Measurements from ENCODE around the gene LDLRAD1. TPM values are rescaled to one million over a fixed set of nuclear protein-coding genes. Genes with fewer than 3 reads are reported as not detected.
"Not testable (repeated sequence)": the region's sequence is repeated elsewhere in the genome, so short reads cannot be mapped to it uniquely, and the experiment has no call there.

Gene LDLRAD1
- polyA plus RNA-seq, 4 donors: 0.92 TPM; not detected in 3

- Histone ChIP-seq H3K4me3 (ENCODE audit: low read depth in 1 of 3, low read length in 3 of 3) (no peak overlapping the region), H3K9me3 (ENCODE audit: control insufficient read depth in 2 of 2, insufficient read depth in 1 of 2, low read depth in 1 of 2, low read length in 1 of 2) (no peaks in the 10 kb centered on the region), H3K36me3 (ENCODE audit: control insufficient read depth in 3 of 3, insufficient read depth in 2 of 3, low read depth in 1 of 3, low read length in 3 of 3) (peaks cover 0 to 5% (median 4%) of the 10 kb centered on the region in 3 donors), H3K4me1 (ENCODE audit: control insufficient read depth in 3 of 3, insufficient read depth in 2 of 3, low read depth in 1 of 3, low read length in 2 of 3) (peaks cover 0 to 19% (median 0%) of the 10 kb centered on the region in 3 donors), H3K27ac (ENCODE audit: low read depth in 1 of 3, low read length in 2 of 3) (peak overlapping the region in 1 of 3 donors; percentile 54), H3K27me3 (ENCODE audit: control insufficient read depth in 3 of 3, insufficient read depth in 3 of 3, low read length in 3 of 3) (no peaks in the 10 kb centered on the region)
- WGBS, 3 donors: 77 to 83% (median 78%) methylated on average over 5 of the region's 5 CpGs
- DNase-seq (peak; percentile 28 to 61), FAIRE-seq (no peak)
Measured at GRCh38 chr1:54027848-54028247, 9.9 kb upstream of the LDLRAD1 start.

GRCh38 chr1:54024811-54025210 is 6.8 kb upstream of the LDLRAD1 start:
- WGBS, 3 donors: 90 to 100% (median 97%) methylated on average over 1 of the region's 1 CpG

GRCh38 chr1:54024358-54024757 is 6.4 kb upstream of the LDLRAD1 start:
- WGBS, 3 donors: 74 to 97% (median 79%) methylated on average over 2 of the region's 2 CpGs
- no peak for FAIRE-seq
- H3K9me3 ChIP-seq (ENCODE audit: control insufficient read depth in 2 of 2, insufficient read depth in 1 of 2, low read depth in 1 of 2, low read length in 1 of 2): no peaks in the 10 kb centered on the region
- no peaks in the 10 kb centered on the region for H3K36me3 ChIP-seq (ENCODE audit: control insufficient read depth in 3 of 3, insufficient read depth in 2 of 3, low read depth in 1 of 3, low read length in 3 of 3)
- H3K27me3 ChIP-seq (ENCODE audit: control insufficient read depth in 3 of 3, insufficient read depth in 3 of 3, low read length in 3 of 3): no peaks in the 10 kb centered on the region
- H3K4me3 ChIP-seq (ENCODE audit: low read depth in 1 of 3, low read length in 3 of 3): no peak overlapping the region
- DNase-seq: no peak
- peaks cover 0 to 15% (median 0%) of the 10 kb centered on the region in 3 donors for H3K4me1 ChIP-seq (ENCODE audit: control insufficient read depth in 3 of 3, insufficient read depth in 2 of 3, low read depth in 1 of 3, low read length in 2 of 3)
- H3K27ac ChIP-seq (ENCODE audit: low read depth in 1 of 3, low read length in 2 of 3): no peak overlapping the region

More at GRCh38 chr1:54024811-54025210, 6.8 kb upstream of the LDLRAD1 start:
- H3K27me3 ChIP-seq (ENCODE audit: control insufficient read depth in 3 of 3, insufficient read depth in 3 of 3, low read length in 3 of 3); DNase-seq; H3K9me3 ChIP-seq (ENCODE audit: control insufficient read depth in 2 of 2, insufficient read depth in 1 of 2, low read depth in 1 of 2, low read length in 1 of 2); H3K4me3 ChIP-seq (ENCODE audit: low read depth in 1 of 3, low read length in 3 of 3); H3K36me3 ChIP-seq (ENCODE audit: control insufficient read depth in 3 of 3, insufficient read depth in 2 of 3, low read depth in 1 of 3, low read length in 3 of 3); FAIRE-seq; H3K27ac ChIP-seq (ENCODE audit: low read depth in 1 of 3, low read length in 2 of 3): not testable (repeated sequence)
- peaks cover 0 to 19% (median 0%) of the 10 kb centered on the region in 3 donors for H3K4me1 ChIP-seq (ENCODE audit: control insufficient read depth in 3 of 3, insufficient read depth in 2 of 3, low read depth in 1 of 3, low read length in 2 of 3)

- WGBS, 3 donors: 87 to 92% (median 89%) methylated on average over 10 of the region's 10 CpGs
- not testable (repeated sequence) for FAIRE-seq
Measured at GRCh38 chr1:54019562-54020176, 1.7 kb upstream of the LDLRAD1 start.

GRCh38 chr1:54018635-54019034 is 649 bp upstream of the LDLRAD1 start:
- H3K9me3 ChIP-seq (ENCODE audit: control insufficient read depth in 2 of 2, insufficient read depth in 1 of 2, low read depth in 1 of 2, low read length in 1 of 2): no peaks in the 10 kb centered on the region
- no peak overlapping the region for H3K4me3 ChIP-seq (ENCODE audit: low read depth in 1 of 3, low read length in 3 of 3)
- peaks cover 0 to 26% (median 0%) of the 10 kb centered on the region in 3 donors for H3K4me1 ChIP-seq (ENCODE audit: control insufficient read depth in 3 of 3, insufficient read depth in 2 of 3, low read depth in 1 of 3, low read length in 2 of 3)
- no peak overlapping the region for H3K27ac ChIP-seq (ENCODE audit: low read depth in 1 of 3, low read length in 2 of 3)
- WGBS, 3 donors: 72 to 77% (median 73%) methylated on average over 5 of the region's 5 CpGs
- DNase-seq (no peak), FAIRE-seq (no peak)
- no peaks in the 10 kb centered on the region for H3K36me3 ChIP-seq (ENCODE audit: control insufficient read depth in 3 of 3, insufficient read depth in 2 of 3, low read depth in 1 of 3, low read length in 3 of 3)
- H3K27me3 ChIP-seq (ENCODE audit: control insufficient read depth in 3 of 3, insufficient read depth in 3 of 3, low read length in 3 of 3): no peaks in the 10 kb centered on the region

More at GRCh38 chr1:54019562-54020176, 1.7 kb upstream of the LDLRAD1 start:
- not testable (repeated sequence) for H3K9me3 ChIP-seq (ENCODE audit: control insufficient read depth in 2 of 2, insufficient read depth in 1 of 2, low read depth in 1 of 2, low read length in 1 of 2); H3K27me3 ChIP-seq (ENCODE audit: control insufficient read depth in 3 of 3, insufficient read depth in 3 of 3, low read length in 3 of 3); H3K27ac ChIP-seq (ENCODE audit: low read depth in 1 of 3, low read length in 2 of 3); H3K36me3 ChIP-seq (ENCODE audit: control insufficient read depth in 3 of 3, insufficient read depth in 2 of 3, low read depth in 1 of 3, low read length in 3 of 3); DNase-seq; H3K4me3 ChIP-seq (ENCODE audit: low read depth in 1 of 3, low read length in 3 of 3)
- peaks cover 0 to 19% (median 0%) of the 10 kb centered on the region in 3 donors for H3K4me1 ChIP-seq (ENCODE audit: control insufficient read depth in 3 of 3, insufficient read depth in 2 of 3, low read depth in 1 of 3, low read length in 2 of 3)

GRCh38 chr1:54016343-54017282 is 1.4 kb downstream of the LDLRAD1 start:
- no peaks in the 10 kb centered on the region for H3K9me3 ChIP-seq (ENCODE audit: control insufficient read depth in 2 of 2, insufficient read depth in 1 of 2, low read depth in 1 of 2, low read length in 1 of 2)

GRCh38 chr1:54014009-54014629 is 3.9 kb downstream of the LDLRAD1 start:
- 62 to 68% (median 66%) methylated on average over 16 to 17 of the region's 17 CpGs for WGBS, 3 donors

More at GRCh38 chr1:54016343-54017282, 1.4 kb downstream of the LDLRAD1 start:
- WGBS, 3 donors: 43 to 53% (median 45%) methylated on average over 8 of the region's 8 CpGs
- Histone ChIP-seq H3K27ac (ENCODE audit: low read depth in 1 of 3, low read length in 2 of 3) (no peak overlapping the region), H3K36me3 (ENCODE audit: control insufficient read depth in 3 of 3, insufficient read depth in 2 of 3, low read depth in 1 of 3, low read length in 3 of 3) (no peaks in the 10 kb centered on the region), H3K27me3 (ENCODE audit: control insufficient read depth in 3 of 3, insufficient read depth in 3 of 3, low read length in 3 of 3) (no peaks in the 10 kb centered on the region), H3K4me3 (ENCODE audit: low read depth in 1 of 3, low read length in 3 of 3) (no peak overlapping the region), H3K4me1 (ENCODE audit: control insufficient read depth in 3 of 3, insufficient read depth in 2 of 3, low read depth in 1 of 3, low read length in 2 of 3) (peaks cover 0 to 34% (median 0%) of the 10 kb centered on the region in 3 donors)
- FAIRE-seq: no peak
- peak; percentile 64 to 76 for DNase-seq

GRCh38 chr1:54013393-54014008 is 4.5 kb downstream of the LDLRAD1 start:
- H3K27ac ChIP-seq (ENCODE audit: low read depth in 1 of 3, low read length in 2 of 3): no peak overlapping the region
- no peaks in the 10 kb centered on the region for H3K9me3 ChIP-seq (ENCODE audit: control insufficient read depth in 2 of 2, insufficient read depth in 1 of 2, low read depth in 1 of 2, low read length in 1 of 2)
- H3K36me3 ChIP-seq (ENCODE audit: control insufficient read depth in 3 of 3, insufficient read depth in 2 of 3, low read depth in 1 of 3, low read length in 3 of 3): no peaks in the 10 kb centered on the region
- H3K4me3 ChIP-seq (ENCODE audit: low read depth in 1 of 3, low read length in 3 of 3): no peak overlapping the region
- peak in 1 of 2 donors; percentile 58 for DNase-seq
- no peak for FAIRE-seq
- H3K4me1 ChIP-seq (ENCODE audit: control insufficient read depth in 3 of 3, insufficient read depth in 2 of 3, low read depth in 1 of 3, low read length in 2 of 3): peaks cover 0 to 34% (median 0%) of the 10 kb centered on the region in 3 donors
- peaks cover 0 to under 1% (median 0%) of the 10 kb centered on the region in 3 donors for H3K27me3 ChIP-seq (ENCODE audit: control insufficient read depth in 3 of 3, insufficient read depth in 3 of 3, low read length in 3 of 3)
- WGBS, 3 donors: 72 to 79% (median 79%) methylated on average over 8 of the region's 8 CpGs

More at GRCh38 chr1:54014009-54014629, 3.9 kb downstream of the LDLRAD1 start:
- no peaks in the 10 kb centered on the region for H3K36me3 ChIP-seq (ENCODE audit: control insufficient read depth in 3 of 3, insufficient read depth in 2 of 3, low read depth in 1 of 3, low read length in 3 of 3)
- no peak overlapping the region for H3K4me3 ChIP-seq (ENCODE audit: low read depth in 1 of 3, low read length in 3 of 3)
- H3K27ac ChIP-seq (ENCODE audit: low read depth in 1 of 3, low read length in 2 of 3): no peak overlapping the region
- no peaks in the 10 kb centered on the region for H3K27me3 ChIP-seq (ENCODE audit: control insufficient read depth in 3 of 3, insufficient read depth in 3 of 3, low read length in 3 of 3)
- no peak for FAIRE-seq
- DNase-seq: no peak
- peaks cover 0 to 34% (median 0%) of the 10 kb centered on the region in 3 donors for H3K4me1 ChIP-seq (ENCODE audit: control insufficient read depth in 3 of 3, insufficient read depth in 2 of 3, low read depth in 1 of 3, low read length in 2 of 3)
- H3K9me3 ChIP-seq (ENCODE audit: control insufficient read depth in 2 of 2, insufficient read depth in 1 of 2, low read depth in 1 of 2, low read length in 1 of 2): no peaks in the 10 kb centered on the region

Measured in small intestine (tissue), 7 donors.